Measurements from ENCODE around the gene PFKM.
A peak's percentile ranks its signal among the peaks of the same experiment; 100 is the strongest.
"Not testable (repeated sequence)": the region's sequence is repeated elsewhere in the genome, so short reads cannot be mapped to it uniquely, and the experiment has no call there.

Gene PFKM

DNA sequence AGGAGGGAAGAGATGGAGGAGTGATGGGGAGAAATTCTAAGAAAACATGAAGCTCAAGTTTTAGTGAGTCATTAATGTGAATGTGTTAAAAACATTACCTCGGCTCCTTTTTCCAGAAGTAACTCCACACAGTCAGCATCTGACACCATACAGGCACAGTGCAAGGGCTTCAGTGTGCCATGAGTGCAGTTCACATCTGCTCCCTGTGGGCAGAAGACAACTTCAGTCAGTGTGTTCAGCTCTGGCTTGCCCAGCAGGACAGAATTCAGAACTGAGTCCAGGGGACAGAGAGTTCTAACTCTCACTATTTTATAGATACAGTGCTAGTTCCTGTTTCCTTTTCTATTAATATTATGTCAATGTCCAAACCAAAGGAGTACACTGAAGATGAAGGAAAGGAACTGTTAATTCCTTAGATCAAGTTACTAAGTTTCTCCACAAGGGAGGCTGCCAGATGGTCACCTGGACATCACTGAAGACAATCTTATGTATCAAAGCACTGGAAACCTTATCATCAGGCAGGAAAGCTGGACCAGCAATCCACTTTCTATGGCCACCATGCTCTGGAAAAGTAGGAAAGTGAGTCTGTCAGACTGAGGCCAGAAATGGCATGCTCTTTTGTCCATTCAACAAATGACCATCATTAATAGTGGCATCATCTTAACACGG lies 32.1 kb downstream of the PFKM start:
- H3K27ac ChIP-seq = no peak overlapping the region
- no peak overlapping the region for H3K4me3 ChIP-seq

DNA sequence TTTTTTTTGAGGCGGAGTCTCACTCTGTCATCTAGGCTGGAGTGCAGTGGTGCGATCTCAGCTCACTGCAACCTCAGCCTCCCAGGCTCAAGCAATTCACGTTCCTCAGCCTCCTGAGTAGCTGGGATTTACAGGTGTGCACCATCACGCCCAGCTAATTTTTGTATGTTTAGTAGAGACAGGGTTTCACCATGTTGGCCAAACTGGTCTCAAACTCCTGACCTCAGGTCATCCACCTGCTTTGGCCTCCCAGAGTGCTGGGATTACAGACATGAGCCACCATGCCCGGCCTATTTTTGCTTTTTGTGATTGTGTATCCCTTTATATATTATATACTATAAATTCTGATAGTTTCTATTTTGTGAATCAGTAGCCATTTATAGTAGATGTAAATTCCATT lies 36.6 kb downstream of the PFKM start:
- not testable (repeated sequence) for H3K4me3 ChIP-seq

DNA sequence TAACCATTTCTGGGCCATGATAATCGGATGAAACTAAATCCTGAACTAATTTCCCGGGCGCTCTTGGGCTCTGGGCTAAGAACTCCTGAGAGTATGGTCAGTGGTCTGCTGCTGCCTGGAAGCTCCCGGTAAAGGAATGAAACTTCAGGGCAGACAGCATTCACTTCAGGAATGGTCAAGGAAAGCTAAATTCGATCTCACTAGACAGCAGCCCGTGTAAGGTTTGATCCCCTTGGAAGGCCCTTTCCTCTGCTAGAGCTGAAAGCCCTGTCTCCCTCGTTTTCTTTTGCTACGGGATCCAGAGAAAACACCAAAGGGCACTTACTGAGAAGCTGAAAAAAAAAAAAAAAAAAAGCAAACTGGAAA lies 37.5 kb downstream of the PFKM start:
- peak overlapping the region in 19 of 21 experiments; percentile 67 to 91 (median 85) for H3K27ac ChIP-seq
- peak overlapping the region; percentile 64 to 94 (median 89) for H3K4me3 ChIP-seq

More for the DNA sequence above, 36.6 kb downstream of the PFKM start:
- not testable (repeated sequence) for H3K27ac ChIP-seq

DNA sequence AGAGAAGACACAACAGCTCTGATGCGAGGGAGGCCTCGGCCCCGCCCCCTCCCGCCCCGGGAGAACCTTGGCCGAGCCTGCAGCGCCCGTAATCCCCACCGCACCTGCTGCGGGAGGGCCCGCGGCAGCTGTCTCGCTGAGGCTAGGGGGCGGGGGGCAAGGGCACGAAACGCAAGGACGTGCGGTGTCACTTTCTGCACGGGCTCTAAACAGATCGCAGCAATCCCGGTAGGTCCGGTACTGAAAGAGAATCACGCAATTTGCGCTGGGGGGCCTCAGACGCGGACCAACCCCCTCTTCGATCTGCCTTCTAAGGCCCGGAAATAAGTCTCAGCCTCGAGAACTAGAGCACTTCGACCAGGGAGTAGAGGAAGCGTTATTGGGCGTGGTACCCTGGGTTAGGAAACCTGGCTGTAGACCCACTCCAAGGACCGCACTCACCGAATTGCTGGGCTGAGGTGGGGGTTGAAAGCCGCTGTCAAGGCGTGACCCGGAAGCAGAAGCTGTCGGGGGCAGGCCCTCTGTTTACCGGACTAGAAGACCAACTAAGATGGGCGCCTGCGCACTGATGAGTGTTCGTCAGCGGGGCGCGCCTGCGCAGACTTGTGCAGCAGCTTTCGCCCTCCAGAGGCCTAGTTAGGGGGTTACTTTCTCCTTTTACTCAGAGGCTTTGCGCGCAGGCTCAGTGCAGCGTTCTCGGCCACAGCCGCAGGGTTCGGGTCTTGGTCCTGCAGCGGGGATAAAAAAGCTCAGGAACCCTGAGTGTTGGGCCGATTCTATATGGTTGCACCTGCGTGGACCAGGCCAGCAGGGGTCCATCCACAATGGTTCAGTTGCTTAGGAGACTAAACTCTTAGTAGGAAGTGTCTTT lies 38.1 kb downstream of the PFKM start, which contains the start of gene ASB8:
Gene ASB8 (minus strand): TSS at position 498 of the 871 bp plus-strand sequence. CDS start 4,019 bp downstream, outside the sequence.
- H3K4me3 ChIP-seq = peak within 1 kb of the TSS; percentile 64 to 94 (median 89)
- H3K27ac ChIP-seq = peak within 1 kb of the TSS in 20 of 21 experiments; percentile 67 to 91 (median 85)

DNA sequence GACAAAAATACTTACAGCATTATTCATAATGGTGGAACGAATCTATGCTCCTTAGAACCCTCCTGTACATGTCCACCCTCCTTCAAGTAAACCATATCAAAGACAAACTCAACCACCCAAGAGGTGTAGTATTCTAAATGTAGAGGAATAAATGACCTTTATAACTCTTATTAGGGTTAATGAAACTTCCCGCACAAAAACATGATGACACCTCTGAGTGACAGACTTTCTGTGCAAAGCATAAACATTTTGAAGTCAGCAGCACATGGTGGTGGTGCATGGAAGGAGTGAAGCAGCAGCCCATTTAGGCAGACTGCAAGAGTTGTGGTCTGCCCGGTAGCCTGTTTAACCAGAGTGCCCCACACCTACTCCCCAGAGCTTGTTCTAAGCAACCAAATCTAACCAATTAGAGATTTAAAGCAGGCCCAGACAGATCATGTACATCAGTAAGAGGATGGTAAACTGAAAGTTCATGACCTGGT lies 38.8 kb downstream of the PFKM start:
- Histone ChIP-seq H3K4me3 (peak overlapping the region; percentile 64 to 94 (median 89)), H3K27ac (peak overlapping the region in 19 of 21 experiments; percentile 34 to 91 (median 85))

DNA sequence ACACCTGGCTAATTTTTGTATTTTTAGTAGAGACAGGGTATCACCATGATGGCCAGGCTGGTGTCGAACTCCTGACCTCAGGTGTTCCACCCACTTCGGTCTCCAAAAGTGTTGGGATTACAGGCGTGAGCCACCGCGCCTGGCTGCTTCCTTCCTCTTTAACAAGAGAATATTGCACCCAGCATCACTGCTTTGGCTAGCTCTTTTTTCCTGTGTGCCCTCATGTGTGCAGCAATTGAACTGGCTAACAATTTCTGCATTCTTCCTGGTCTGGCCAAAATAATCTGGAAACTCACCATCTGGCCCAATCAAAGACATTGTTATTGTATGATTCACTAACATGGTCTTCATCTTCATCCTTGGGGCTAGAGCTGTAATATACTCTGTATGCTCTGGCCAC lies 40.9 kb downstream of the PFKM start:
- Histone ChIP-seq H3K27ac (no peak overlapping the region), H3K4me3 (no peak overlapping the region)

DNA sequence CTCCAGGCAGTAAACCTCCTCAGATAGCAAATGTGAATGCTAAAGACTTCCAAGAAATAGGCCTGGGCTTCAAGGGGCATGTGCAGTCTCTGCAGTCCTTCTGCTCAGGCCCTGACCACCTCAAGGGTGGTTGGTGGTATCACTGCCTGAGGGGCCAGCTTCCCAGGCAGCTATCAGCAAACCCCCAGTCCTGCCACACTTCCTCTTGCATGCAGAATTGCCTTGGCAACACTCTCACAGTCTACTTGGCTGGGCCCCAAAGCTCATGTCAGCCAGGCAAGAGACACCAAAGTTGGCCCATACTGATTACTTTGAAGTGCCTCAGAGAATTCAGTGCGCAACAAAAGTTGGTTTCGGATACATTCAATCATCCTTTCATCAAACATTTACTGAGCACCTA lies 41.6 kb downstream of the PFKM start:
- Histone ChIP-seq H3K27ac (no peak overlapping the region), H3K4me3 (no peak overlapping the region)

DNA sequence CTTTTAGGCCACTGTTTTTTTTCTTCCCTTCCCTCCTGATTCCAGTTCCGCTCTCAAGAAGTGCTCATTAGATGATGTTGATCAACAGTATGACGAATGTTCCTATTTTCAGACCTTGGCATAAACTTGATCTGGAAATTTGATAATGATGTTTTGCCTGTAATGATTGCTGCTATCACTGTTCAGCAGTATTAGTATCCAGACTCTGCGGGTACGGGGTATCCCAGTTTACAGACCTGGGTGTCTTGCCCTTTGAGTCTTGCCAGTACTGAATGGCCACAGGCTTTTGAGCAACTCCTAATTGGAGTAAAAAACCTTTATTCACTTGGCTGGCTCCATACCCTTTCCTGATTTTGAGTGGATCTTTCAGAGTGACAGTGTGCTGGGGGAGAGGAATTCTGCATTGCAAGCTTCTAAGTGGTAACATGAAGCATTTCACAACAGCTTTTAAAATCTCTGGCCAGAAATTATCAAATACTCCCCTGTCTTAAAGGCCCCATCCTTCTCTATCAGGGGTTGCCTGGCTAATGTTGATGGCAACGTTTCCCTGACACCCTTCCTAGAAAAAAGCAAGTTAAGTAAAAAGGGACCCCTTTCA lies 44.1 kb downstream of the PFKM start:
- Histone ChIP-seq H3K27ac (no peak overlapping the region), H3K4me3 (no peak overlapping the region)

DNA sequence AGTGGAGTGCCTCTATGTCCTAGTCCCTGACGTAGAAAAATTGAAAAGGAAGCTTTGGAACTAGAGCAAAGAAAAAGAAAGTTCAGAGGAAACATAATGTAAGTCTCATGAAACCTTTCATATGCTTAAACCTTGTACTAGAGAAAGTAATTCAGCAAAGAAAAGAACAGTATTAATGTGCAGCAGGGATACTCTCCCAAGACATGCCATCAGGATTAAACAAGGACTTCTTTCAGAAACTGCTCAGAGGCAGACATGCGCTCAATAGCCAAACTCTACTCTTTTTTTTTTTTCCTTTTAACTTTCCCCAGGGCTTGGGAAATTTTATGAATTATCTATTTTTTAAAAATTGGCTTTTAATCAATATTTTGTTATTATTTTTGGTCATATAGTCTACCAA lies 45.3 kb downstream of the PFKM start:
- no peak overlapping the region for H3K4me3 ChIP-seq
- H3K27ac ChIP-seq = no peak overlapping the region

DNA sequence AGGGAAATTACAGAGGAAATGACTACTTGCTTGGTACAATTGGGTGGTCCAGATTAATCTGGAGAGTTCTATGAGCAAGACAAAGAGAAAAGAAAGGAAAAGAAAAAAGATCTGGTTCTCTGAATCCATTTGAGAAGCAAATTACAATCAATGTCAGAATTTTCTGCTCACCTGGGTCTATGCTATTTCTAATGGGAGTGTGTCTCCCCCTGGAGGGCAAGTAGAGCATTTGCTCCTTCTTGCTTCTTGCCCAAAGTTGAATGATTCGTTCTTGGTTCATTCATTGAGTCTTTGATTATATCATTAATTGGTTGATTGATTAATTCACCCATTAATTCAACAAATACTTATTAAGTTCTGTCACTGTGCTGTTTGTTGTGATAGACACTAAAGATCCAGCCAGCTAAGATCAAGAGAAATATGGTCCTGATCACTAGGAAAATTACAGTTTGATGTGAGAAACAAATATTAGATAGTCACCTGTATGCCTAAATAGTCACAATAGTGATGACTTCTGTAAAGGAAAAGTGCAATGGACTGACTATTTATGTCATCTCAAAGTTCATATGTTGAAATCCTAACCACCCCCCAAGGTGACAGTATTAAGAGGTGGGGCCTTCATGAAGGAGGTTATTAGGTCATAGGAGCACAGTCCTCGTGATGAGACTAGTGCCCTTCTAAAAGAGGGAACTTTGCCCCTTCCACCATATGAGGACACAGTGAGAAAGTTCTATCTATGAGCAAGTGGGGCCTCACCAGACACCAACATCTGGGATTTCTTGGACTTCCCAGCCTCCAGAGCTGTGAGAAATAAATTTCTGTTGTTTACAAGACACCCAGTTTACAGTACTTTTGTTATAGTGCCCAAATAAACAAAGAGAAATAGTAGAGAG lies 46.2 kb downstream of the PFKM start:
- Histone ChIP-seq H3K27ac (no peak overlapping the region), H3K4me3 (no peak overlapping the region)

DNA sequence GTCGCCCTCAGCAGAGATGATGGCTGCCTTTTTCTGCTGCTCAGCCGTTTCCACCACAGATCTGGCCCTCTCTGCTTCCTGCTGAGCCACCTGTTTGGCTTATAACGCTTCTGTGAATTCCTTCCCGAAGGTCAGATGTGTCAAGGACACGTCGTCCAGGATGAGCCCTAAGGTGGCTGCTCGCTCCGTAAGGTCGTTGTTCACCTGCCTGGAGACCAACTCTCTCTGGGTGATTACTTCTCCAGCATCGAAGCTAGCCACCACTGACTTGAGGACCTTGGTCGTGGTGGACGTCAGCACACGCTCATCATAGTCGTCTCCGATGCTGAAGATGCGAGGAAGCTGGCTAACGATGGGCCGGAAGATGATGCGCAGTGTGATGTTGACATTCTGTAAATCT lies 49.8 kb downstream of the PFKM start:
- Histone ChIP-seq H3K4me3 (no peak overlapping the region), H3K27ac (no peak overlapping the region)

DNA sequence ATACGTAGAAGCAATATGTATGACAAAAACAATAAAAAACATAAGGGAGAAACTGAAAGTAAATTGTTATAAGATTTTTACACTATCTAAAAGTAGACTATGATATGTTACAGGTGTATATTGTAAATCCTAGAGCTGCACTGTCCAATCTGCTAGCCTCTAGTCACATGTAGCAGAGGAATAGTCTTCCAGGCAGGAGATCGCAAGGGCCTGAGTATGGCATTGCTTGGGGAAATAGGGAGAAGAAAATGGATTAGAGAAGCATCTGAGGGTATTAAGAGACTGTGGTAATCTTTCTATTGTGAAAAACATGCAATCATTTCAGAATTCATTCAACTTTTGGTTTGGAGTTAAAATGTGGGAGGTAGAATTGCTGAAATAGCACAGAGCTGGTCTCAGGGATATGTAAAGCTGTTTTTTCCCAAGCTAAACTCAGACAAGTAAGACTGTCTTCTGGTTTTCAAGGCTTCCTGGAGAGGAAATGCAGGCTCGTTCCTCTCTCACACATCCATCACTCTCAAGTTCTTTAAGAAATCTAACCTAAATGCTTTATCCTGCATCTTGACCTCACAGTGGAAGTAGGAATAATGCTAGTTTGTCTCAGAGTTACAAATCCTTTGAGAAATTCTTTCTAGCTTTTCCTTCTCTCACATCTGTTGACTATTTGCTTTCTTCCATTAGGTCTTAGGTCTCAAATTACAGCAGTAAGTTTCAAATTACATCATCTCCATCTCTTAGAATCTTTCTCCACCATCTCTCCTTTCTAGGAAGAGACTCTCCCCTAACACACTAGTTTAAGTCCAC lies 56.7 kb downstream of the PFKM start:
- Histone ChIP-seq H3K4me3 (no peak overlapping the region), H3K27ac (no peak overlapping the region)

DNA sequence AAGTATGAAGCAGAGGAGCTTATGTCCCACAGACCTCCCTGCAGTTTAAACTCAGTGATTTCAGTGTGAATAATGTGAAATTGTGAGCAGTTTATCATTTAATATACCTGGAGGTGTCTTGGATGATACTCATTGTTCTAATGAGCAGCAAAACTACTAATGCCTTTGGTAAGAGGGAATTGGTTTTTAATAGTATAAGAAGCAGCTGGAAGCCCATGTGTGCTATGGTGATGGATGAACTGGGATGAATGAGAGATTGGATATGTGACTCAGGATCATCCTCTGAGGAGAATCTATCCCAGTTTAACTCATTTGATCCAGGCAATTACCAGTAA lies 57.2 kb downstream of the PFKM start:
- no peak overlapping the region for H3K4me3 ChIP-seq
- no peak overlapping the region for H3K27ac ChIP-seq

DNA sequence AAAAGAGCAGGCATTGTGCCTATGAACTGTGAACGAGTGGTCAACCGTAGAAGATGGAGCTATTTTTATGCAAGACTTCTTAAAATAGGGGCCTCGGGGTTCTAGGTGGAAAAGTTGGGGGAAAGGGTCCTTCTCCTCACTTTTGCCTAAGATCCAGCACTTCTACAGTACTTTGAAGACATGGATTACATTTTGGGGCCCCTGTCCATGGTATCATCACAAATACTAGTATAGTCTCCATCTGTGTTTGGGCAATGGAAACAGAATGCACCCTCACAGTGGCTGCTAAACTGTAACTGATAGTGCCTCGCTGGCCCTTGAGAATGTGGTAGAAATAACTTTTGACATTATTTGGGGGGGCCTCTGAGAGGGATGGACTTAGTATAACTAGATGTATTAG lies 58.8 kb downstream of the PFKM start:
- no peak overlapping the region for H3K4me3 ChIP-seq

DNA sequence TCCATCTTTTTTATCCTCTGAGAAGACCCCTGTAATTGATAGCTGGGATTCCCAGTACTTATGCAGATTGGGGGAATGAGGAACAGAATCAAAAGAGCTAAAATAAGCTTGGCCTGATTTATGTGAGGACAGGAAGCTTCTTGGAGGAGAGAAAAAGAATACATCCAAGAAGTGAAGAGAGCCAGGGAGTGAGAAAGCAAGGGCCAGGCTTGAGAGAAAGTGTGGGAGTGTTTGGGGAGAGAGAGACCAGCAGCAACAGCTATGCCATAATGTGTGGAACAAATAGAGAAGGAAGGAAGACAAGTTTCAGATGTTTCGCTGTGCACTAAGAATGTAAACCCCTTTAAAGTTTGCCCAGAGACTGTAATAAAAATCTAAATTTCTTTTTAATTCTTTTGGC lies 60.3 kb downstream of the PFKM start:
- Histone ChIP-seq H3K4me3 (no peak overlapping the region), H3K27ac (no peak overlapping the region)

More for the DNA sequence above, 58.8 kb downstream of the PFKM start:
- H3K27ac ChIP-seq = no peak overlapping the region

DNA sequence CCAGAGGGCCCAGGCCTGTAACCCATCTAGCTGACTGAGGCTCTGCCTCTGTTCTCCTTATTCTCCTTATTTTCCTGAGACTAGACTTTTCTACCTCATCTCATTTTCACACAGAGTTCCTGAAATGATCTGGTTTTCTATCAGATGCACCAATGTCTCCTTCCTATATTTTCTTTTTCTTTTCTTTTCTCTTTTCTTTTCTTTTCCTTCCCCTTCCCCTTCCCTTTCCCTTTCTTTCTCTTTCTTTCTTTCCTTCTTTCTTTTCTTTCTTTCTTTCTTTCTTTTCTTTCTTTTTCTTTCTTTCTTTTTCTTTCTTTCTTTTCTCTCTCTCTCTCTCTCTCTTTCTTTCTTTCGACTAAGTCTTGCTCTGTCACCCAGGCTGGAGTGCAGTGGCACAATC lies 61.3 kb downstream of the PFKM start:
- H3K4me3 ChIP-seq = no peak overlapping the region
- H3K27ac ChIP-seq = no peak overlapping the region

DNA sequence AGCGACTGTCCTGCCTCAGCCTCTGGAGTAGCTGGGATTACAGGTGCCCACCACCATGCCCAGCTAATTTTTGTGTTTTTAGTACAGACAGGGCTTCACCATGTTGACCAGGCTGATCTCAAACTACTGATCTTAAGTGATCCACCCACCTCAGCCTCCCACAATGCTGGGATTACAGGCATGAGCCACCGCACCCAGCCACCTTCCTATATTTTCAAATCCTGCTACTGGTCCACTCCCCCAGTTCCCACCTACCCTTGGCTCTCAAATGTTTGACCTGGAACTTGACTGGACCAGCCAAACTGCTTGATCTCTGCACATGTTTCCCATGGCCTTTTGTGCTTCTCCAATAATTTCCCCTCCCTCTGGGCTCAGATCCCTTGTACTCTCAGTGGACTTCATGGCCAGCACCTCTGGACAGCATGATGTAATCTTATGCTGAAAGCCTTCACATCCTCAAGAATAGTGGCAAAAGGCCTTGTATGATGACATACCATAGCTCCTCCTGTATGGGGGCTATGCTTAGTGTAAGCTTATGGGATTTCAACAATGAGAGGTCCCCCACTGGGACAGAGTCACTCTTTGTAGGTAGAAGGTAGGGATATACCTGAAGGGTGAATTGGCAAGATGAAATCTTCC lies 61.8 kb downstream of the PFKM start:
- no peak overlapping the region for H3K4me3 ChIP-seq
- H3K27ac ChIP-seq = no peak overlapping the region

DNA sequence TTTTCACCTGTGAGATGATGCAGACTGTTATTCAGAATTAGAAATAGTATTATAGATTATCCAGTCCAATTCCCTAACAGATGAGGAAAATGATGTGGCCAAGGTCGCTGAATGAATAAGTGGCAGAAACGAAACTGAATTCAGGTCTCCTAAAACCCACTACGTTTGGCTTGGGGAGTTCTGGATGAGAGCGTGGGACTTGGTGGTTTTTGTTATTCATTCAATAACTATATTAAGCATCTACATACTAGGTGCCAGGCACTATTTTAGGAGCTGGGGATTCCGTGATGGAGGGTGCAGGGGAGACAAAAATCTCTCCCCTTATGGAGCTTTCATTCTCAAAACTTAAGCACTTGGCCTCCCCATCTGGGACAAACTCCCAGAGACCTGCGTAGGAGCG lies 63.5 kb downstream of the PFKM start:
- H3K27ac ChIP-seq = peak overlapping the region in 3 of 21 experiments; percentile 7 to 69 (median 34)
- peak overlapping the region; percentile 45 to 70 (median 54) for H3K4me3 ChIP-seq

Measured in skin epidermis (tissue), 12 donors.